Stomach smooth muscle (tissue), 2 donors: Measurements from ENCODE around the gene PPEF1.
"Not testable (repeated sequence)": the region's sequence is repeated elsewhere in the genome, so short reads cannot be mapped to it uniquely, and the experiment has no call there.

Experiments used
- H3K27ac ChIP-seq: one replicate; pipeline ENCODE4 v1.7.0; 2013; ENCODE audit warnings: mild to moderate bottlenecking, low read length, inconsistent platforms
- H3K27me3 ChIP-seq, 2 donors: one replicate each; pipeline ENCODE4 v1.7.0; 2013; ENCODE audit warnings: low read length in 2 of 2; ENCODE audit not compliant: insufficient read depth in 2 of 2, control insufficient read depth in 1 of 2
- H3K36me3 ChIP-seq, 2 donors: one replicate each; pipeline ENCODE4 v1.7.0; 2013; ENCODE audit warnings: low read length in 2 of 2; ENCODE audit not compliant: control insufficient read depth in 2 of 2, insufficient read depth in 2 of 2
- H3K4me1 ChIP-seq: one replicate; pipeline ENCODE4 v1.7.0; 2013; ENCODE audit warnings: low read length; ENCODE audit not compliant: control insufficient read depth, insufficient read depth
- H3K4me3 ChIP-seq, 2 donors: one replicate each; pipeline ENCODE4 v1.7.0; 2013; ENCODE audit warnings: low read length in 2 of 2
- H3K9ac ChIP-seq, 2 donors: one replicate each; pipeline ENCODE4 v1.7.0; 2013; ENCODE audit warnings: low read length in 2 of 2, mild to moderate bottlenecking in 1 of 2
- H3K9me3 ChIP-seq, 2 donors: one replicate each; pipeline ENCODE4 v1.7.0; 2013; ENCODE audit warnings: low read length in 2 of 2; ENCODE audit not compliant: control insufficient read depth in 2 of 2
- donor health status: healthy.
- donor health status: Pancreatic carcinoma.

Gene PPEF1

GRCh38 chrX:18753631-18754030 is 46.2 kb downstream of the PPEF1 start:
- Histone ChIP-seq H3K36me3 (no peaks in the 10 kb centered on the region), H3K4me3 (no peak overlapping the region), H3K9ac (no peak overlapping the region), H3K9me3 (no peaks in the 10 kb centered on the region), H3K27ac (no peak overlapping the region), H3K4me1 (no peaks in the 10 kb centered on the region), H3K27me3 (peaks cover 0 to 2% of the 10 kb centered on the region in 2 donors)

- Histone ChIP-seq H3K9ac (no peak overlapping the region), H3K27ac (no peak overlapping the region), H3K36me3 (no peaks in the 10 kb centered on the region), H3K27me3 (peaks cover 0 to 2% of the 10 kb centered on the region in 2 donors), H3K4me3 (no peak overlapping the region), H3K4me1 (no peaks in the 10 kb centered on the region), H3K9me3 (no peaks in the 10 kb centered on the region)
These were observed 48.2 kb downstream of the PPEF1 start for GRCh38 chrX:18755651-18756050.

- H3K4me3 ChIP-seq, result no peak overlapping the region
- H3K4me1 ChIP-seq, result no peaks in the 10 kb centered on the region
- H3K27me3 ChIP-seq, result peaks cover 0 to 2% of the 10 kb centered on the region in 2 donors
- no peaks in the 10 kb centered on the region for H3K36me3 ChIP-seq
- H3K9me3 ChIP-seq, result no peaks in the 10 kb centered on the region
- no peak overlapping the region for H3K9ac ChIP-seq
- no peak overlapping the region for H3K27ac ChIP-seq
These were observed 50.8 kb downstream of the PPEF1 start for GRCh38 chrX:18757956-18758932.

GRCh38 chrX:18761750-18762149 is 54.3 kb downstream of the PPEF1 start:
- no peak overlapping the region for H3K27ac ChIP-seq
- H3K4me3 ChIP-seq, result no peak overlapping the region
- peaks cover 0 to 5% of the 10 kb centered on the region in 2 donors for H3K27me3 ChIP-seq

GRCh38 chrX:18763106-18763505 is 55.7 kb downstream of the PPEF1 start:
- not testable (repeated sequence) for H3K27me3 ChIP-seq, H3K9me3 ChIP-seq, H3K4me3 ChIP-seq, H3K9ac ChIP-seq, H3K4me1 ChIP-seq, H3K27ac ChIP-seq, H3K36me3 ChIP-seq

More at GRCh38 chrX:18761750-18762149, 54.3 kb downstream of the PPEF1 start:
- H3K9me3 ChIP-seq, result no peaks in the 10 kb centered on the region
- no peaks in the 10 kb centered on the region for H3K4me1 ChIP-seq
- H3K36me3 ChIP-seq, result no peaks in the 10 kb centered on the region
- no peak overlapping the region for H3K9ac ChIP-seq

GRCh38 chrX:18769364-18769763 is 61.9 kb downstream of the PPEF1 start:
- no peaks in the 10 kb centered on the region for H3K36me3 ChIP-seq
- no peaks in the 10 kb centered on the region for H3K4me1 ChIP-seq
- no peak overlapping the region for H3K9ac ChIP-seq
- H3K4me3 ChIP-seq, result no peak overlapping the region
- no peaks in the 10 kb centered on the region for H3K9me3 ChIP-seq
- H3K27ac ChIP-seq, result no peak overlapping the region
- H3K27me3 ChIP-seq, result no peaks in the 10 kb centered on the region

- Histone ChIP-seq H3K4me1 (no peaks in the 10 kb centered on the region), H3K36me3 (no peaks in the 10 kb centered on the region), H3K27me3 (no peaks in the 10 kb centered on the region), H3K9me3 (no peaks in the 10 kb centered on the region), H3K4me3 (no peak overlapping the region), H3K27ac (no peak overlapping the region), H3K9ac (no peak overlapping the region)
These were observed 62.5 kb downstream of the PPEF1 start for GRCh38 chrX:18769812-18770573.

- H3K4me3 ChIP-seq, result no peak overlapping the region
- no peak overlapping the region for H3K9ac ChIP-seq
- H3K27me3 ChIP-seq, result peaks cover 0 to 7% of the 10 kb centered on the region in 2 donors
- no peaks in the 10 kb centered on the region for H3K9me3 ChIP-seq
- H3K36me3 ChIP-seq, result no peaks in the 10 kb centered on the region
- H3K4me1 ChIP-seq, result no peaks in the 10 kb centered on the region
- no peak overlapping the region for H3K27ac ChIP-seq
These were observed 82.5 kb downstream of the PPEF1 start for GRCh38 chrX:18789916-18790315.

- no peaks in the 10 kb centered on the region for H3K4me1 ChIP-seq
- no peaks in the 10 kb centered on the region for H3K9me3 ChIP-seq
- H3K36me3 ChIP-seq, result no peaks in the 10 kb centered on the region
- H3K4me3 ChIP-seq, result no peak overlapping the region
- H3K9ac ChIP-seq, result no peak overlapping the region
- no peak overlapping the region for H3K27ac ChIP-seq
- peaks cover 0 to 7% of the 10 kb centered on the region in 2 donors for H3K27me3 ChIP-seq
These were observed 85.4 kb downstream of the PPEF1 start for GRCh38 chrX:18792828-18793227.

GRCh38 chrX:18793601-18794089 is 86.2 kb downstream of the PPEF1 start:
- Histone ChIP-seq H3K9ac (no peak overlapping the region), H3K27ac (no peak overlapping the region), H3K4me1 (no peaks in the 10 kb centered on the region), H3K27me3 (peaks cover 0 to 7% of the 10 kb centered on the region in 2 donors), H3K9me3 (no peaks in the 10 kb centered on the region), H3K36me3 (no peaks in the 10 kb centered on the region), H3K4me3 (no peak overlapping the region)
